T-helper 1 cell (primary cell): ENCODE data around the gene UTS2B.
A peak's percentile ranks its signal among the peaks of the same experiment; 100 is the strongest.
"Not testable (repeated sequence)": the region's sequence is repeated elsewhere in the genome, so short reads cannot be mapped to it uniquely, and the experiment has no call there.

Experiments used
- DNase-seq, 5 donors: peaks; one replicate each; pipeline ENCODE4 v3.0.0-alpha.2; 2012 to 2020

The UTS2B gene

DNA sequence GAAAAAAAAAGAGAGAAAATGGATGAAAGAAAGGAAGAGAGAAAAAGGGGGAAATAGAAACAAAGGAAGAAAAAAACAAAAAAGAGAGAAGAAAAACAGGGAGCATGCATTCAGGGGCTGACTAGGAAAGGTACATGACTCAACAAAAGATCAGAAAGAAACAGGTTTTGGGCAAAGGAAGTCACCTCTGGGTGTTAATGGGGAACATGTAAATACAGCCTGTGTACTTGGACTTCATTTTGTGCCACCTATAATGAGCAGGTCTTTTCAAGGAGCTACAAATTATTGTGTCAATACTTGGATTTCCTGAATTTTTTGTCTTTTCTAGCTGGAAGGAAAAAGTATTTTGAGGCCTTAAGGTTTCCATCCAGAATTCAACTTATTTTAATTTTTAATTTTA, 54.6 kb downstream of the UTS2B start:
- no peak for DNase-seq

DNA sequence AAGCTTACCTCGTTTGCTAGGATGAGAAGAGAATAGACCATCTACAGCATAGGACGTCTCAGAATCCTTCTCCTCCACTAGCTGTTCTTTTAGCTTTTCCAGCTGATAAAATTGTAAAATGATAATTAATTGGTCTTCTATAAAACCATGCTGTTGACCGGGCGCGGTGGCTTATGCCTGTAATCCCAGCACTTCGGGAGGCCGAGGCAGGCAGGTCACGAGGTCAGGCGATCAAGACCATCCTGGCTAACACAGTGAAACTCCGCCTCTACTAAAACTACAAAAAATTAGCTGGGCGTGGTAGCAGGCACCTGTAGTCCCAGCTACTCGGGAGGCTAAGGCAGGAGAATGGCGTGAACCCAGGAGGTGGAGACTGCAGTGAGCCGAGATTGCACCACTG, 55.1 kb downstream of the UTS2B start:
- DNase-seq: not testable (repeated sequence)

DNA sequence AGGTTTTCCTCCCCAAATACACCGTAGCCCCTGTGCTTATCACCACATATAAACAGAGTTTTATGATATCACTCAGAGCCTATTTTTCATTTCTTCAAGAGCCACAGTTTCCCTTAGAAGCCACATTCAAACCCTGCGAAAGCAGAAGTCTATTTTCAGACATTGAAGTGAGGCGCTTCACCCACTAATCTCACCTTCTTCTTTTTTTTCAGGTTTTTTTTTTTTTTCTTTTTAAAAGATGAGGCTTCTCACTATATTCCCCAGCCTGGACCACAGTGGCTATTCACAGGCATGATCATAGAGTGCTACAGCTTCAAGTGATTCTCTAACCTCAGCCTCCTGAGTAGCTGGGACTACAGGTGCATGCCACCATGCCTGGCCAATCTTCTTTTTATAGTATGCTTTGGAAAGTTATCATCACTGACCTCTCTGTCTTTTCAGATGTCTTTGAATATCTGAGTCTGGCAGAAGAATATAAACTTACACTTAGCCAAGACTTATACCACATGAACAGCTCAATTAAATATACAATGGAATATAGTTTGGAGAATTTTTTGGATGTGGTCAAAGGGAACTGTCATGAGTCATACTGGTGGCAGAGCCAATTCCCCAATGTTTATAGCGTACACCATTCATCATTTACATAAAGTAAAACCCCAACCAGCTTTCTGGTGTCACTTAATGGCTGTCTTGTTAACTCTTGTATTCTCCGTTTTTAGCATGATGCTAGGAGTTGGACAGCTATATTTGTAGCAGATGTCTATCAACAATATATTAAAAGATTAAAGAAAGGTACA, 60.8 kb downstream of the UTS2B start:
- DNase-seq: no peak

DNA sequence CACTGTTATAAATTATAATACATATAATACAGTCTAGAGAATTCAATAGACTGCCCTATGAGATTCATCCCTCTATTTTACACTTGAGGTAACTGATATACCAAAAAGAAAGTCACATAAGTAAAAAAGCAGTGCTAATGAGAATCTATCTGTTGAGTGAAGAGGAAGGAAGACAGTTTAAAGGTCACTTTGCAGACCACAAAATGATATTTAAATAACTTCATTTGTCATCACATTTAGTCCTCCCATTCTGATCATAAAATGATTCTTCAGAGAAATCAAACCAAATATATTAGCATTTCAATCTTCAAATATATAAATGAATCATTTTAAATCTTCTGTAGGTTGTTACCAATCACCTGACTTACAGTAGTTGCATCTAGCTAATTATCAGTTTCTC, 61.6 kb downstream of the UTS2B start:
- no peak for DNase-seq

DNA sequence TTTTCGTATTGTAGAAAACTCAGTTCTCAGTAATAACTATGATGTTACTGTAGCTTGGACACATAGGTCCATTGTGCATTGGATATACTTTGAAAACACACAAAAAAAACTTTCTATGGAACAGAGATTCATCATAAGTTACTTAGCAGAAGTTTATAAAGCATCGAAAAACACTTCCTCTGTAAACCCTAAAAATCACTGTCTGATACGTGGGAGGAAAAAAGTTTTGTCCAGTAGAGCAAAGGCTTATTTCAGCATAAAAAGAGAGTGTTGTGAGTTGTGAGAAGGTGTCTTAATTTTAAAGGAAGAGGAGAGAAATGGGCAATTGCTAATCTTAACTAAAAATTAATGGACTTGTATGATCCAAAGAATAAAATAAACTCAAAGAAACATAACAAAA, 66.5 kb downstream of the UTS2B start:
- DNase-seq: no peak

DNA sequence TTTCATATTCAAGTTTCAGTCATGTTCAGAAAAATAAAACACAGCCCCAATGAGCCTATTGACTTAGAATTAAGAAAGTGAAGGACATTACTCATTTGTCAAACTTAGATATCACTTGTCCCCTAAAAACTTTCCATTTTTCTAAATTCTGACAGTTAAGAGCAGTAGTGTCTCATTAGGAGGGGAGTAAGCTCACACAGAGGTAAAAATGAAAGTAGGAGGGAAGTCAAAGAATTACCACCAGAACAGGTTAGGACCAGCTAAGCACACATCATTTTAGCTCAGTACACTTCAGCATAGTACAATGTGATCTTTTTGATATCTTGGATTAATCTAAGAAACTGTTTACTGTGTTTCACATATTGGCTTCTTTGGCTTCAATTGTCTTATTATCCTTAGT, 67.0 kb downstream of the UTS2B start:
- no peak for DNase-seq

DNA sequence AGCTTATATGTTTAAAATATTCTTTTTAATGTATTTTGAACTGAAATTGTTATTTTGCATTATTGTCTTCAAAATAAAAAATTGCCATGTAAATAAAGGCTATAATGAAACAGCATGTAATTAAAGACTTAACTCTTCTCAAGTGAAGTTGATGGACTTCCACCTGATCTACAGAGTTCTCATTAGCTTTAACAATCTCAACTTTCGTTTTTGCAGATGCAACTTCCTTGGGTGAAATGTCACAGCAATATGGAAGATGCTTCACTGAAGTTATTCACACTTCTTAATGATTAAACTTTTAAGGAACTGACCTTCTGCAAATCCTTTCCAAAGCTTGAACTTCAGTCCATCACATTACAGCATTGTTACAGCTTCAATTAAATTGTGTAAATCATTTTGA, 67.7 kb downstream of the UTS2B start:
- DNase-seq: no peak

DNA sequence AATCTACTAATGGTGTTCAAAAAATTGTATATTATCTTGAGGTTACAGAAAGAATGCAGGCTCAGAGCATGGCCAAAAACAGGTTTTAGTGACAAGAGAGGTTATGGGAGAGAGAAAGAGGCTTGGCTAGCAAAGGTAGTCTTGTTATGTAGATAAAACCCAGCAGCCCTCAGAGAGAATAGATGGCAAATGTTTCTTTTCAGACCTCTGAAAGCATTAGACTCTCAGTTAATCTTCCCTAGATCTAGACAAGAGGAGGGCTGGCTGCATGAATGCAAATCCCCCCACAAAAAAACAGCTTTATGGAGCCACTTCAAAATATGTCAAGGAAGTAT, 69.1 kb downstream of the UTS2B start:
- no peak for DNase-seq

DNA sequence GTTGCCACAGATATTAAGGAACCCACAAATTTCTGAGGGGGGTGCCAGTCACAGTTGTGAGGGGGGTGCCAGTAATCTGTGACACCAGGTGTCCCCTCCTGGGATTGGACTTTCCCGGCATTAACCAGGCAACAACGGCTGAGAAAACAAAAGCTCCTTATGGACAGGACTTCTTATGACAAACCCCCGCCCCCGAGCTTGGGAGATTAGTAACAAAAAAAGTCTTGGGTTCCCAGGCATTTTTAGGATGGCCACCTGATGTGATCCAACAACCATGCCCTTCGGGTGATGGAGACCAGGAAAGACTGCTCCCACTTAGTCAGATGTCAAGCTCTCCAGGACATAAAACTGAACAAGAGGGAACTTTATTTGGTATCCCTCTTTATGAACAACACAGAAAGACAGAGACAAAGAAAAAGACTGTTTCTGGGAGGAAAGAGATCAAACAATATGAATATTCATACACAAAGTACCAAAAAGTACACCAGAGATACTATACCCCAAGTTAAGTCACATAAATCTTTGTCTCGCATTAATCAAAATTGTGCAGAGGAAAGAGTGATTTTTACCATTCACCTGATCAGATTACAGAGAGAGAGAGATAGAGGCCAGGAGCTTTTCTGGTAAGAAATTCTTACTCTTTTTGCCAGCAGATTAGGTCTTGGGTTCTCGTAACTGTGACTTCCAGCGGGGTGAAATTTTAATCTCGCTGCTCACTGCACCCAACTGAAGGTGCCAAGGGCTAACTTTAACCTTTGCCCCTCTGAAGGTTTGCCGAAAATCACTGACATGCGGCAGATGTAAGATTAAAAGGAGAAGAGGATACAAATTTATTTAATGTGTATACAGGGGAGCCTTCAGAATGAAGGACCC, 69.7 kb downstream of the UTS2B start:
- no peak for DNase-seq

DNA sequence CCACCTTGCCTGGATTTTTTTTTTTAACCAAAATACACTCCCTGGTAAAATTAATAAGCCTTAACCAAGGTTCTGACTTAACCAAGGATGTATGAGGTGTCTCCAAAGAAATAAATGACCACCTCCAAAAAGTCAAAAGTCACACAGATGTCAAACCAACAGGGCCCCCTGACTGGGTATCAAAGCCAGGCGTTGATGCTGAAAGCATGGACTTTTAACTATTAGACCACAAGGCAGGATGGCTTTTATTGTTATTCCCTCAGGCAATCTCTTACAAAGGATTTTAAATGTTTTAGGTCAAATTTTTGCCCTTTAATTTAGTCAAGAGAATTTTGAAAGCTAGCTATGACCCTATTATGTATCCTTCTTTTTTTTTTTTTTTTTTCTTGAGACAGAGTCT, 70.8 kb downstream of the UTS2B start:
- DNase-seq: no peak

DNA sequence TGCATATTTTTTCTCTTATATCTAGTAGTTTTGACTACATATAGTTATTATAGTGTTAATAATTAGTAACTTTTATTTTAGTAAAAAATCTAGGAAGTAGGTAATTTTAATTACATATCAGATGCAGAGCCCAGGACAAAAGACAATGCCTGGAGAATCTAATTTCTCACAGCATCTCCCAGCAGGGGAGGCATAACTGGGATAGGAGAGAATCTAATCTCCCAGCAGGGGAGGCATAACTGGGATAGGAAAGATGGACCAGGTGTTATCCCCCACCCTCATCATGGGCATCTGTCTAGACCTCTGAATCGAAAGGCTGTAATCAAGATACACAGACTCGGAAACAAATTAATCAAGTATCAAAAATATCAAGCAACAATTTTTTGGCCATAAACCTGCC, 73.0 kb downstream of the UTS2B start:
- no peak for DNase-seq

DNA sequence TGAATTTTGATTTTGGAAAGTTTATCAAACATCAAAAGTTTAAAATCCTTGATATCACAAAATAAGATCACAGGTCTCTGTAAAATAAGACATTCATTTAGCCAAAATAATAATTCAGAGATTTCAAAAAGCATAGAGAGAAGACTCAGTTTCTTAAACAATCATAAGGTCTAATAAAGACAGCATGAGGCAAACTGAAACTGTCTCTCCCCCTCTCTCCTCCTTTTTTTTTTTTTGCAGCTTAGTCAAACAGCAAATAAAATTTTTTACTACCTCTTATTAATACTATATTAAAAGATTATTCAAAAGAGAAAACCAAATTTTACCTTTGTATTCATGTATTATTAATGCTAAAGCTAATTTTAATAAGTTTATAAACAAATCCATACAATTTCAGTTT, 73.9 kb downstream of the UTS2B start:
- no peak for DNase-seq

DNA sequence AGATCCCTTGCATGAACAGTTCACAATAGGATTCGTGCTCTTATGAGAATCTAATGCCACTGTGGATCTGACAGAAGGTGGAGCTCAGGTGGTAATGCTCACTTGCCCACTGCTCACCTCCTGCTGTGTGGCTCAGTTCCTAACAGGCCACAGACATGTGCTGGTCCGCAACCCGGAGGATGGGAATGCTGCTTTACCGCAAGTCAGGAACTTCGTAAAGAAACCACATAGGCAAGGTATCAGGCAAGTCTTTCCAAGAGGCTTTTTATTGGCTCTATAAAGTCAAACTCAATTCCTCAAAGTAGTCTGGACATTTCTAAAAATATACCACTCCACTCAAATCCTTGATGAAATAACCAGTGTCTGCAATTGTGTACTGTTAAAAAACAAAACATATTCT, 75.2 kb downstream of the UTS2B start:
- no peak for DNase-seq

DNA sequence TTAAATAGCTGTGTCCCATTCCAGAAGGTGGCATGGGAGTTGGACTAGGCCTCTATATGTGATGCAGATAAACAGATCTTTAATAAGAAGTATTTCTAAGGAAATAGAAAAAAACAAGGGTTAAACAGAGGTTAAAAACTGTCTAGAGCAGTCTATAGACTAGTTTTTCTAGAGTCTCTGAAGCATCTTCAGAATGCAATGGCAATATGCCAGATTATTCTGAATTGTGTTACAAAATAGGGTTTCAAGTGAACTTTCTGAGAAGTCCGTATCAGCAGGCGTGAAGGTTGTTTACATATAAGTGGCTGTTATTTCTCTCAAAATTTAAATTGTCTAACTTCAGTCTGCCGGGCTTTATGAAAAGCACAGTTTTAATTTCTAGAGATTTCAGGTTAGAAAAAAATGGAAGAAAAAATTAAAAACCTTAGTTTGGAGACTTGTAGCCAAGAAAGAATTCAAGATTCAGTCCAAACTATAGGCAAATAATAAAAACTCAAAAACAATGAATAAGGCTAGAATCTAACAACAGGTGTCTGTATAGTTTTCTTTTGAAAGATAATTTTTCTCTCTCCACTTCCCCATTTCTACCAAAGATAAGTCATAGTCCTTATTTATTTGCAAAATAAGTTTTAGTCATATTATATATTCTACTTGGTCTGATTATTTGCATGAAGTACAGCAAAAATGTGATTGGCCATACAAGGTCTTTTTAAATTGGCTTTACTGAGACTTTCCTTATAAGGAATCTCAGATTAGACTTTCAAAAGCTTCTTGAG, 76.0 kb downstream of the UTS2B start:
- DNase-seq: no peak

DNA sequence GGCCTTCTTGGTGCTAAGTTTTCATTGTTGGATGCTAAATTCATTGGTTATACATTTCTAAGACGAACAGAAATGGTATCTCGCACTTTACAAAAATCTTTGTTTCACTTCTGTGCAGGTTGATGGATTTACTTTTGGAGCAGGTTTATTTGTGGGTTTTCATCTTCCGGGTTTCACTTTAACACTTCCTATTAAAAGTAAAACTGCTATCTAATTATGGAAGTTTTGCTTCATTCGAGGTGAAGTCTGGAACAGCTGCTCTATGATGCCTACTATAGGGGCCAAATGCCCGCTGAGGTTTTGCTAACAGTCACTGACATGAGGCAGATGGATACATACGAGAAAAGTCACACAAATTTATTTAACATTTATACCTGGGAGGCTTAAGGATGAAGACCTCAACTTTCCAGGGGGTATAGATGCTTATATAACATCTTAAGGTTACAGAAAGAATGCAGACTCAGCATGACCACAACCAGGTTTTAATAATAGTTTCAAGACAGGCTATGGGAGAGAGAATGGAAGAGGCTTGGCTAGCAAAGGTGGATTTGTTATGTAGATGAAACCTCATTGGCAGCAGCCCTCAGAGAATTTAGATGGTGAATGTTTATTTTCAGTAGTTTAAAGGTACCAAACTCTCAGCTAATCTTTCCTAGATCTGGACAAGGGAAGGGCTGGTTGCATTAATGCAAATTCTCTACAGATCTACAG, 77.1 kb downstream of the UTS2B start:
- no peak for DNase-seq

DNA sequence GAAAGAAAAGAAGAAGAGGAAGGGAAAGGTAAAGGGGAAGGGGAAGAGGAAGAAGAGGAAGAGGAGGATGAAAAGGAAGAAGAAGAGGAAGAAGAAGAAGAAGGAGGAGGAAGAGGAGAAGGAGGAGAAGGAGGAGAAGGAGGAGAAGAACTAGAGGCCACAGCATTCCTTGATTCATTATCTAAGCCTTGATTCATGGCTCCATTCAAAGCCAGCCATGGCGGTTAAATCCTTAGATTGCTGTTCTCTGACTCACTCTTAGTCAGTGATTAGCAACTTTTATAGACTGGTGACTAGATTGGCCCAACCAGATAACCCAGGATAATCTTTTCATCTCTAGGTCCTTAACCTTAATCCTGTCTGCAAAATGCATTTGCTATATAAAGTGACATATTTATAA, 83.7 kb downstream of the UTS2B start:
- DNase-seq: no peak

DNA sequence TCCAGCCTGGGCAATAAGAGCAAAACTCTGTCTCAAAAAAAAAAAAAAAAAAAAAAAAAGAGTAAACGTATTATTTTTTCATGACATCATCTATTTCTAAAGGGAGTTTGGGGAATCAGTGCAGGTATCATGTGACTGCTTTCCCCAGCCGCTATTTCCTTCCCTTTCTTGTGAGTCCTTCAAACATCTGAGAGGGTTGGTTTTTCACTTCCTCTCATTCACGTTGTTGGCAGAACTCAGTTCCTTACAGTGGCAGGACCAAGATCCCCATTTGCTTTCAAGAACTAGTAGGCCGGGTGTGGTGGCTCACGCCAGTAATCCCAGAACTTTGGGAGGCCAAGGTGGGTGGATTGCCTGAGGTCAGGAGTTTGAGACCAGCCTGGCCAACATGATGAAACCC, 84.3 kb downstream of the UTS2B start:
- DNase-seq: peak in 1 of 5 donors; percentile 49

DNA sequence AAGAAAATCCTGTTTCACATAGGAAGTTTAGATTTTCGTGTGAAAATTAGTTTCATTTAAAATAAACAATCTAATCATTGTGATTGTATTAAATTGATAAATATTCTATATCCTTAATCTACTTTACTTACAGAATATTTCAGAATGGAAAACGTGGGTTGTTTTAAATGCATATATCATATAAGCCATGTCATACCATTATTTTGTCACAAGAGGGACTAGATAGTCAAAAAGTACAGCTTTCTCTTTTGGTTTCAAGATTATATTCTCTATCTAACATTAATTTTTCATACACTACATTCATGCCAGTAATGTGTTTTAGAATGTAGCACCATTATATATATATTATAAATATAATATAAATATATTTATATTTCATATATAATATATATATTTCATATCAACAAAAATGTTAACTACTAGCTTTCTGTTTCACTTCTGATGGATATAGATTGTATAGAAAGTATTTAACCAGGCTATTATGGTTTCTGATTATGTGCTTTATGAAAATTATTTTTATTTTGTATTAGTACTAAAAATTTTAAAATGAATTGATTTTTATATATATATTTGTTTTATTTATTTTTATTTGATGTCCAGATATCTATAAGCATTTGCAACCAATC, 86.0 kb downstream of the UTS2B start:
- DNase-seq: peak in 1 of 5 donors; percentile 13

DNA sequence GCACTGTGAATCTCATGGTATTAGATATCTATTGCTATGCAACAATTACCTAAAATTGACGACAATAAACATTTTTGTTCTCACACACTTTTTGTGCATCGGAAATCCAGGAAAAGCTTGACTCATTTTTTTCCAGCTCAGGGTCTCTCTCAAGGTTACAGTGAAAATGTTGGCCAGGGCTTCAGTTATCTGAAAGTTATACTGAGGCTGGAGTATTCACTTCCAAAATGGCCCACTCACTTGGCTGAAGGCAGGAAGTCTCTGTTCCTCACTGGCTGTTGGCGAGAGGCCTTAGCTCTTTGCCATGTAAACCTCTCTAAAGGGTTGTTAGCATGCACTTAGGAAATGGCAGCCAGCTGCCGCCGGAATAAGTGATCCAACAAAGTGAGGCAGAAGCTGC, 89.8 kb downstream of the UTS2B start:
- no peak for DNase-seq

DNA sequence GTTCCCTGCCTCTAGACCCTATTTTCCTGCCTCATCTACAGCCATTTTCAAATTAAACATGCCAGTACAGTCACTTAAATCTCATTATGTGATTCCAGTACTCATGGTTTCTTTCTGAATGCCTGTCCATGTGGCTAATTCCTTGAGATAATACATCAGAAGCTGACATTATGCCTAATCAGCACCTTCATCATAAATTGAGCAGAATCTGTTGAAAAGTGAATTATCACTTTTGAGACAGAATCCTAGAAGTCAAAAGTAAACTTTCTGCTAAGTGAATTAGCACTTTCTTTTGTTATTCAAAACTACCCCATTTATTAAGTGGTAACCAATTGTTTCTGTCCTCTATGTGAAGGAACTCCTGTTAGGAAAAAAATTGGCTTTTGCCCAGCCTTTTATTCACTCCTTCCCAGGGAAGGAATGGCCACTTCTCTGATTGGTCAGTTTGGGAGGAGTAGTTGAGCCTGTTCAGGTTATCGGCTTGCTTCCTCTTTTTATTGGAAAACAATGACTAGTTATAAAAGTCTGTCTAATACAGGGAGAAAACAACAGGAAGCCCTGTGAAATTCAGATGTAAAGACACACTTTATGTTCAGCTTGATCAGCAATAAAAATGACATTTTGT, 90.8 kb downstream of the UTS2B start:
- no peak for DNase-seq

DNA sequence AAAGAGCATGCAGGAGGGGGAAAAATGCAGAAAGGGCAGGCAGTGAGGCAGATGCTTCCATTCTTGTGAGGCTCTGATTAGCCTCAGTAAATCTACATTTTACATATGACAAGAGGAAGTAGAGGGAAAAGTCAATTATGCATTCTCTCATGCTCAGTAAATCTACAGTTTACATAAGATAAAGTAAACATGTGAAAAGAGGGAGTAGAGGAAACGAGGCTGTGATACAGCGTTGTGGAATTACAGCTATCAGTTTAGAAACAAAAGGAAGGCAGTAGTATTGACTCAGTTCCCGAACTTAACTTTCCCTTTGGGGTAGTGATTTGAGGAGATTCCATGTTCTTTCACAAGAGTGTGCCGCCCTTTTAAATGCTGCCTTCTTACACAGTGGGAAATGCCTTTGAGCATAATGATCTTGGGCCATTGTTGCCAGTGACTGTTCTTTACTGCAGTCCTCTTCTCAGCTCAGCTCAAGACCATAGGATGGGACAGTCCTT, 92.0 kb downstream of the UTS2B start:
- no peak for DNase-seq
